NOMO-1 (cell line): ENCODE measurements around the gene GPRASP3.
"Not testable (repeated sequence)": the region's sequence is repeated elsewhere in the genome, so short reads cannot be mapped to it uniquely, and the experiment has no call there.

Source experiments
- DNase-seq, 2 experiments: peaks; one replicate each; lab custom pipeline; 2025; ENCODE audit not compliant: unreplicated experiment in 2 of 2; lab: John Stamatoyannopoulos, UW

The GPRASP3 gene, protein sequence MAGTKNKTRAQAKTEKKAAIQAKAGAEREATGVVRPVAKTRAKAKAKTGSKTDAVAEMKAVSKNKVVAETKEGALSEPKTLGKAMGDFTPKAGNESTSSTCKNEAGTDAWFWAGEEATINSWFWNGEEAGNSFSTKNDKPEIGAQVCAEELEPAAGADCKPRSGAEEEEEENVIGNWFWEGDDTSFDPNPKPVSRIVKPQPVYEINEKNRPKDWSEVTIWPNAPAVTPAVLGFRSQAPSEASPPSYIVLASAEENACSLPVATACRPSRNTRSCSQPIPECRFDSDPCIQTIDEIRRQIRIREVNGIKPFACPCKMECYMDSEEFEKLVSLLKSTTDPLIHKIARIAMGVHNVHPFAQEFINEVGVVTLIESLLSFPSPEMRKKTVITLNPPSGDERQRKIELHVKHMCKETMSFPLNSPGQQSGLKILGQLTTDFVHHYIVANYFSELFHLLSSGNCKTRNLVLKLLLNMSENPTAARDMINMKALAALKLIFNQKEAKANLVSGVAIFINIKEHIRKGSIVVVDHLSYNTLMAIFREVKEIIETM

DNA sequence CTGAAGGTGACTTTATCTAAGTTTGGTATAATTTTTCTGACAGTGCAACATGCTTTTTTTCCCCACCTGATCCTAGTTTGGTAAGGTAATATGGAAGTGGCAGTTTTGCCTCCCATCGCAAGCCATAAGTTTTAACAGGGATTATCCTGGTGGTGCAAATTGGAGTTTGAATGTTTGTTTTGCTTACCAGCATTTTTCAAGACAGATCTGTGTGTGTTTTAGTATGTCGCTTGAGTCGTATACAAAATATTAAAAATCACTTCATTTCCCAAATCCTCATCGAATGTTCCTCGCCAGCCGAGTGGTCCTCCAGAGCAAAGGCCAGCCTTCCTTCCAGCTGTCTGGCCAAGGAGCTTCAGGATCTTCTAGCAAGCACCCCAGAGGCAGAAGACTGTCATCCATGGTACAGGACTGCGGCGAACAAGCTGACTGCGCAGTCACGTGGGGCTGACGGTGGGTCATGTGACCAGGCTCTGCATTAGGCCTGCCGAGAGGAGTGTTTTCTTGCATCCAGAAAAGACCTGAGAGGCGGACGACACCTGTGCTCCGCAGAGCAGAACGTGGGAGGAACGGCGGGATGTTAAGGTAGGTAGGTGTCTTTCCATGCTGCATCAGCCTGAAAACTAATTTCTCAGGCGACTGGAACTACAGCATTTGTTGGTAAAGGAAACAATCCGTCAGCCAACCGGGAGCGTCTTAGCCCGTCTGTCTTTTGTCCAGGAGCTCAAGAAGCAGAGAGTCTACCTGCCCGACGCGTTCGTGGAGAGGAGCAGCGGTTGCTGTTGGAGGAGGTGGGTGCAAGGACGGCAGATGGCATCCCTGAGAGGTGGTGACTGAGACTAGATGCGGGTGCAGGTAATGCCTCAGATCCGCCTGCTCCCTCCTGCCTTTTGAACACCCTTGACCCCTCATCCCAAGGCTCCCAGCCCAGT lies at the start of gene GPRASP3:
Gene GPRASP3 (plus strand): TSS at position 507 of the 932 bp plus-strand sequence. CDS start 28,253 bp downstream, outside the sequence.
- DNase-seq: peak; percentile 34 to 40

DNA sequence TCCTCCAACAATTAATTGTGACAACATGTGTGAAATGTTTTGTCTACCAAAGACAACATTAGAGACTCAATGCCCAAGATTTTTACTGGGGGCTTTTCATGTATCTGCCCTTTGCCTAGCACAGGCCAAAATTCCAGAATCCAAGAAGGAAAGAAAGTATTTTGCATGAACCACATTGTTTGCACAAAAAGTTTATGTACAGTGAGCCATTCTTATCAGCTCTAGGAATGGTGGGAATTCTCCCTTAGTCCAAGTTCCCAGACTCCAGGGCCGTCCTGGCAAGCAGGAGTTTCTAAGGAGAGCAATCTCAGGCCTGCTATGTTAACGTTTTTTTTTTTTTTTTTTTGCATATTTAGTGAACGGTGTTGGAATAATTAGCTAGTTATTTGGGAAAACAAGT lies 47.7 kb upstream of the GPRASP3 start:
- DNase-seq: no peak

DNA sequence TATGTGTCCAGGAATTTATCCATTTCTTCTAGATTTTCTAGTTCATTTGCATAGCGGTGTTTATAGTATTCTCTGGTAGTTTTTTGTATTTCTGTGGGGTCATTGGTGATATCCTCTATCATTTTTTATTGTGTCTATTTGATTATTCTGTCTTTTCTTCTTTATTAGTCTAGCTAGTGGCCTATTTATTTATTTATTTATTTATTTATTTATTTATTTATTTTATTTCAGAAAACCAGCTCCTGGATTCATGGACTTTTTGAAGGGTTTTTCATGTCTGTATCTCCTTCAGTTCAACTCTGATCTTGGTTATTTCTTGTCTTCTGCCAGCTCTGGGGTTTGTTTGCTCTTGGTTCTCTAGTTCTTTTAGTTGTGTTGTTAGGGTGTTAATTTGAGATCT lies 43.1 kb upstream of the GPRASP3 start:
- not testable (repeated sequence) for DNase-seq

DNA sequence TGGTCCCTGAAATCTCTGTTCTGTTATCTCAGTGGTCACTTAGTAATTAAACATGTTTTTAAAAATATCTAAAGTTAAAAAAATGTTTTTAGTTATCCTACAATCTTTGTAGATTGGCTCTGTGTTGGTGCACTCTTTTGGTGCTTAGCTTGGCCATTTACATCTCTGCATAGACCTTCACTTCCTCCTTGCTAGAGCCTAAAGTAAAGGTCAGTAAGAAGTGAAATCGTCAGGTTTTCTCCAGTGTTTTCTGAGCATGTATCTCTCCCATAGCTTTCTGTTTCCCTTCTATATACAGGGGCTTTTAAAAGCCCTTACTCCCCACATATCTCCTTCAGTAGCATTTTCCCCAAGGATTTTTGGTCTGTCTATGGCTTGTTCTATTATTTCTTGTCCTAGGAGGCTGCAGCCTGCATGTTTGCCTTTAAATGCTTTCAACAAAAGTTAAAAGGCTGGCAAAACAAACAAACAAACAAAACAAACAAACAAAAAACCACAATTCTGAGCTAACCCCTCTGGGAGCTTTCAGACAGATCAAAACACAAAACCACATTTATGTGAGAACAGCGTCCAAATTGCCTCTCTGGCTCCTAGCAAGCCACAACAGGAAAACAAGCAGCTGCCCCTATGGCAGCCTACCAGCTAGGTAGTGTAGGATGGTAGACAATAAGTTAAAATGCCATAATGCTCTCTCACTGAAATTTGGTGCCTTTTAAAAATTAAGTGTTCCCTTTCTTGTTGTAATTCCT lies 35.6 kb upstream of the GPRASP3 start:
- peak in 1 of 2 experiments; percentile 13 for DNase-seq

DNA sequence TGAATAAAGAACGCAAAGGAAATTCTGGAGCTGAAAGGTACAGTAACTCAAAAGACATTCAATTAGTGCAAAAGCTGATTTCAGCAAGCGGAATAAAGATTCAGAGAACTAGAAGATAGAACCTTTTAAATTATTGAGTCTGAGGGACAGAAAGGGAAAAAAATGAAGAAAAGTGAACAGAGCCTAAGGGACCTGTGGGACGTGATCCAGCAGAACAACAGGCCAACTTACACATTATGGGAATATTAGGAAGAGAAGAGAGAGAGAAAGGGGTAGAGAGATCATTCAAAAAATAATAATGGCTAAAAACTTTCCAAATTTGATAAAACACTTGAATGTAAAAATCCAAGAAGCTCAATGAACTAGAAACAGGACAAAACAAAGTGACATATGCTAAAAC lies 25.8 kb upstream of the GPRASP3 start:
- no peak for DNase-seq

DNA sequence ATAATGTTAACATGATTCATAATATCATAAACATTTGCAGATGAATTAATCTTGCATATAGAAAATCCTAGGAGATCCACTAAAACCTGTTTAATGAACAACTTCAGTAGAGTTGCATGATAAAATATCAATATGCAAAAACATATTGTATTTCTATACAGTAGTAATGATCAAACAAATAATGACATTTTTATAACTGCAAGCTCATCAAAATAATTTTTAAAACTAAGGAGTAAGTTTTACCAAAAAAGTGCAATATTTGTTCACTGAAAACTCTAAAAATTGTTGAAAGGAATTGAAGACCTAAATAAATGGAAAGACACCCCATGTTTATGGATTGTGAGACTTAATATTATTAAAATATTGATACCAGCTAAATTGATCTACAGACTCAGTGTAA lies 24.2 kb upstream of the GPRASP3 start:
- no peak for DNase-seq

DNA sequence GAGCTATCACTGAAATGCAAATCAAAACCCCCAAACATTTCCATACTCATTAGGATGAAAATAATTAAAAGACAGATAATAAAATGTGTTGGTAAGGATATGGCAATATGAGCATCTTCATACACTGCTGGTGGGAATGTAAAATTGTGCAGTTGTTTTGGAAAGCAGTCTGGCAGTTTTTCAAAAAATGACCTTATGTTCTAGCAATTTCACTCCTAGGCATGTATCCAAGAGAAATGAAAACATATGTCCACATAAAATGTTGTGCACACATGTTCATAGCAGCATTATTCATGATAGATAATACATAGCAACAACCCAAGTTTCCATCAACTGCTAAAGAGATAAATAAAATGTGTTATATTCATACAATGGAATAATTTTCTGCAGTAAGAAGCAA lies 23.0 kb upstream of the GPRASP3 start:
- no peak for DNase-seq

DNA sequence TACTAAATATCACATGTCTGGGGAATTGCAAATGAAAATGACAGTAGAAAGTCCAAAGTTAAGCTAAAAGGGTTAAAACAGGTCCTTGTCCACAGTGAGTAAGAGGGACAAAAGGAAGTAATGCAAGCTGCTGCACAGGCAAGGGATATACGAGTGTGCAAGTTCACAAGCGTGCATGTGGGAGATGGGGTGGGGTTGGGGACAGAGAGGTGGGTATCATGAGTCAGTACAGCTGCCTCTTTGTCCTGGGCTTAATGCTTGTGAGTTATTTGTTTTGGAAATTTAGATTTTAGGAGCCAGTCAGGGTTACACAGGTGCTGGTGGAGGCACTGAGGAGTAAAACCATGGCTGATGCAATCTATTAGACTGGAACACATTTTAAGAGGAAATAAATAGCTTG lies 11.6 kb upstream of the GPRASP3 start:
- no peak for DNase-seq

DNA sequence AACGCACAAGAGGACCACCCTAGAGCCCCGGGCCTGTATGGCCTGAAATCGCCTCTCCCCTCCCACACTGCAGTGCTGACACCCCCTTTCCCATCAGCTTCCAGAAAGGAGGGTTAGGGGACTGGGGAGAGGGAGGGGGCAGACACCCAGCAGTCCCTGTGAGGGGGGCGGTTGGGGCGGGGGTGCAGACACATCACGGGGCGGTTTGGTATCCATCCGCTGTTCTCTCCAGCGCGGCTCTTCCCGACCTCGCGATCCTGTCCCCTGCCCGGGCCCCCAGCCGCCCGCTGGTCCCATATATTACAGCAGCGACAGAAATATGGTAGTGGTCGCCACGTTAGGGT lies 8.7 kb upstream of the GPRASP3 start:
- DNase-seq: no peak

DNA sequence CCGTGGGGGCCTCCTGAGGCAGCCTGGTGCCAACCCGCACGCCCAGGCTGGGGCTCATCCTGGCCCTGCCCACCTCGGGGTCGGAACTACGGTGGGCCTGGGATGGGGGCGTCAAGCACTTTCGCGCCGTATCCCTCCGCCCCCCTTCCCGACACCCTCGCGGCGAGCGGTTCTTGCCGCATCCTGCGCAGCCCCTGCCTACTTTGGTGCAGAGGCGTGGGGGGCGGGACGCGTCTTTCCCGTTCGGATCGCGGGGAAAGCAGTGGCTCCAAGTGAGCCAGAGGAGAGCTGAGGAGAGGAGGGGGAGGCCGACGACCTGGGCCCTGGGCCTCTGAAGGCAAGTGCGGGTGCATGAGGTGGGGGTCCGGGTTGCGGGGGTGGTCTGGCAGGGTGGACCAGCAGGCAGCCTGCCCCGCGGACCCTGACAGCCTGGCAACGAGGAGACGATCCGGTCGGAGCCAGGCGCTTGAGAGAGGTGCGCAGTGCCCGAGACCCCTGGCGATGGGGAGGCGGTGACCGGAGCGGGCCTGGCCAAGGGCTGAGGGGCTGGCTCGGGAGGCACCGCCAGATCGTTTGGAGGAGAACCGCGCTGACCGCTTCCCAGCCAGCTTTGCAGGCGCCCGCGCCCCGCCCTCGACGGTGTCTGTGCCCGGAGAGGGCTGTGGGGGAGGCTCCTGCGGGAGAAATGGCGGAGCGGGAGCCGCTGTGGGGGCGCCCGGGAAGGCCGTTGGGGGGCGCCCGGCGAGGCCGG lies 8.2 kb upstream of the GPRASP3 start, which contains the start of gene GPRASP2:
Gene GPRASP2 (plus strand): TSS at position 233 of the 751 bp plus-strand sequence. CDS start 2,422 bp downstream, outside the sequence.
- DNase-seq: no peak

DNA sequence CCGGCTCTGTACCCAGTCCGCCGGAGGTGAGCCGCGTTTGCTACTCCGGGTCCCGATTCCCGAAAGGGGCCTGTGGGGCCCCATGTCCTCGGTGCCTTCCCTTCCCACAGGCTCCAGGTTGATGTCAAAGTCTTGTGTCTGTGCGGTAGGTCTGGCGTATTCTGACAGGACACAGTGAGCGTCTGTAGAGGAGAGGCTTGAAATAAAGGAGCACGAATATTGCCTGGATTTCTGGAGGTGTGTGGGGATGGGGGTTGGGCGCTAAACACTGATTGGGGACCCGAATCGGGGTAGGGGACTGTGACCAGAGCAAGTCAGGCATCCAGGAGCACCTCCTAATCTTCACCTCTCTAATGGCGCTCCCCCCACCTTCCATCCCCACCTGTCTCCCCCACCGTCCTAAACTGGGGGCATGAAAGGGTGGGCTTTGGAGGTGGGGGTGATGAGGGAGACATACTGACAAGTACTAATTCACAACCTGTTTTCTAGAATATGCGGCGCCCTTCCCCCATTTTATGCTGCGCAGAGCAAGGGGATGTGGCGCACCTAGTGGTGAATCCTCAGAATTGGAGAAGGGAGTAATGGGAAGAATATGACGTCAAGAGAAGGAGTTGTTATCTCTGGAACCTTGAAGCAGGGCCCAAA lies 7.4 kb upstream of the GPRASP3 start:
- no peak for DNase-seq

DNA sequence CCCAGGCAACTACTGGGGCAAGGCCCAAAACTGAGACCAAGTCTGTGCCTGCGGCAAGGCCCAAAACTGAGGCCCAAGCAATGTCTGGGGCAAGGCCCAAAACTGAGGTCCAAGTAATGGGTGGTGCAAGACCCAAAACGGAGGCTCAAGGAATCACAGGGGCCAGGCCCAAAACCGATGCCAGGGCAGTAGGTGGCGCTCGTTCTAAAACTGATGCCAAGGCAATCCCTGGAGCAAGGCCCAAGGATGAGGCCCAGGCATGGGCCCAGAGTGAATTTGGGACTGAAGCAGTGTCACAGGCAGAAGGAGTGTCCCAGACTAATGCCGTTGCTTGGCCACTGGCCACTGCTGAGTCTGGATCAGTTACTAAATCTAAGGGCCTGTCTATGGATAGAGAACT lies 5.5 kb upstream of the GPRASP3 start:
- DNase-seq: no peak

DNA sequence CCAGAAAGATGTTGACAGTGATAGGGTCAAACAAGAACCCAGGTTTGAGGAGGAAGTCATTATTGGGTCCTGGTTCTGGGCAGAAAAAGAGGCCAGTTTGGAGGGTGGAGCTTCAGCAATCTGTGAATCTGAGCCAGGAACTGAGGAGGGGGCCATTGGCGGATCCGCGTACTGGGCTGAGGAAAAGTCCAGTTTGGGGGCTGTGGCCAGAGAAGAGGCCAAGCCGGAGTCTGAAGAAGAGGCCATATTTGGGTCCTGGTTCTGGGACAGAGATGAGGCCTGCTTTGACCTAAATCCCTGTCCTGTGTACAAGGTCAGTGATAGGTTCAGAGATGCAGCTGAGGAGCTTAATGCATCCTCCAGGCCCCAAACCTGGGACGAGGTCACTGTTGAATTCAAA lies 4.6 kb upstream of the GPRASP3 start:
- no peak for DNase-seq

DNA sequence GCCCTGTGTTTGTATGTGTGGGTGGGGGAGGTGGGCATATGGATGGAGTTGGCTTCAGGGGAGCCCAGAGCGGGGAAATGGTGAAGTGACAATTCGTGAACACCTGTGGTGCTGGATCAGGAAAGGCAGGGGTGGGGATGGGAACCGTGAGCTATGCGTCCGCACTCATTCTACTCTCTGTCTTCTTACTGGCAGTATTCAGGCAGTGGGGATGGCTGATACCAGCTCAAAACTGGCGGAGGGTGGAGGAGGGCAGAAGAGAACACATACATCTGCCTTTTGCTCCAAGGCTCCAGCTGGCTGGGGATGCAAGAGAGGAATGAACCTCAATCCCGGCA lies 595 bp downstream of the GPRASP3 start:
- not testable (repeated sequence) for DNase-seq

DNA sequence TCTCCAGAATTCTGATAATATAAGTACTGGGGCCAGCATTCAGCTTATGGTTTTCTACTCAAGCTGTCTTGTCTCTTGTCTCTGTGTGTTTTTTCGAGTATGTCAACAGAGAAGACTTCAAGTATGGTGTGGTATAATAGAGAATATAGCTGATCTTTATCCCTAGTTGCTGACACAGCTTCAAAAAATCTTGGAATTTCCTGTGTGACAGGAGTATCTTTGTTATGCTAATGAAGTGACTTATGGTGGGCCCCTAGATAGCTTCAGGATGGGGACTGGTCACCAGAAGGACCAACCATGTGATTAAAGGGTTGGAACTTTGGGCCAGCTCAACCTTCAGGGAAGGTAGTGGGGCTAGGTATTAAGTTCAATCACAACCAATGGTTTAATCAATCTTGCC lies 2.9 kb downstream of the GPRASP3 start:
- no peak for DNase-seq

DNA sequence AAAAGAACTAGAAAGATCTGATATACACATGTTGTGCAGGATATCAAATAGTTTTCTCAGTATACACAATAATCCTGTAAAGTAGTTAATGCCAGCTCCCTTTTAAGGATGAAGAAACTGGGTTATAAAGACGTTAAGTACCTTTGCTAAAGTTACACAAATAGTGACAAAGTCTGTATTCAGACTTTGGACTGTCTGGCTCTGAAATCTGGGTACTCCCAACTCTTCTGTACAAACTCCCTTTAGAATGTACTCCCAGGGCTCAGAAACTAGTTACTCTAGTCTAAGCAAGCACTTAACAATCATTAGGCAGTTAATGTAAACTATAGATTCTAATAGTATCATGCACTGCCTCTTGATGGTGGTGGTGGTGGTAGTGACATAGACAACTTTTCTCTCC lies 7.2 kb downstream of the GPRASP3 start:
- no peak for DNase-seq

DNA sequence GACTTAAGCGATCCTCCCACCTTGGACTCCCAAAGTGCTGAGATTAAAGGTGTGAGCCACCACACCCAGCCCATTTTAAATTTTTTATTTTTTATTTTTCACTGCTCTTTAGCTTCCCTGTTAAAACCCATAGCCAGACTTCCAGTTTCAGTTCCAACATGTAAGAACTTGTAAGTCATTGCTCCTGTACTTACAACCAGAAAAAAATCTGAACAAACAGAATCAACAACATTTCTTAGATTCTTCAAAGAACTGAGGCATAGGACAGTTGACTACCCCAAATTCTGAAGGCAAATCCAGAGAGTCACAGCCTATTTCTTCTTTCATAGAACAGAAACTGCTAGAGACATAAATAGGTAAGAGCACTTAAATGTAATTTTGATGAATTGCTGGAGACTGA lies 8.1 kb downstream of the GPRASP3 start:
- DNase-seq: no peak

DNA sequence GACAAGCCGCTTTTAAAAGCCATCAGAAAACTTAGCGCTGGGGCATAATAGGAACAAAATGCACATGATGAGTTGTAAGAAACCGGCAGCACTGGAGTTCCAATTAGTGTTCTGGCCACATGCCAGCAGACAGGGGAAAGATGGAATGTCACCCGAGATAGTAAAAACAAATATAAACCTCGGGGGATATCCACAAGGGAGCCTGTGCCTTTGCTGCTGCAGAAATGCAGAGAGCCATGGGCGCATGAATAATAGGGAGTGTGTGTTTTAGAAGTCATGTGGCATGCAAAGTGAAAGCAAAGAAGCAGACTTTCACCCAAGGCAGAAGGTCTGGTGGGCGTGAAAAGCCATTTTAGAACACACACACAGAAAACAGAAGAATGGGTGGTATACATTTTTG lies 19.1 kb downstream of the GPRASP3 start:
- no peak for DNase-seq

DNA sequence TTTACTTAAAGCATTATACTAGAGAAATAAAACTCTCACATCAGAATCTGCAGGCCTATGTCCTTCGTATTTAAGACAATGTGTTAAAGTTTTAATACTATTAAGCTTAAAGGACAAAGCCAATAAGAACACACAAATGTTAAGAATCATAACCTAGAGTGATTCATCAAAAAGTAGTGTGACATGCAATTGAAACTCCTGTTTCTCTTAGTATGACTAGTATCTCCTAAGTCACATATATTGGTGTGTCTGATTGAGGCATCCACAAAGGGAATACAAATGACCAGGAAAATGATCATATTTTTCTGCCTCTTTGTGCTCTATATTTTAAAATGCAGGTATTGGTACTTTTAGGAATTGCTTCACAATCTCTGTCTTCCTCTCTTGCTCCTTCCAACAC lies 23.8 kb downstream of the GPRASP3 start:
- no peak for DNase-seq

DNA sequence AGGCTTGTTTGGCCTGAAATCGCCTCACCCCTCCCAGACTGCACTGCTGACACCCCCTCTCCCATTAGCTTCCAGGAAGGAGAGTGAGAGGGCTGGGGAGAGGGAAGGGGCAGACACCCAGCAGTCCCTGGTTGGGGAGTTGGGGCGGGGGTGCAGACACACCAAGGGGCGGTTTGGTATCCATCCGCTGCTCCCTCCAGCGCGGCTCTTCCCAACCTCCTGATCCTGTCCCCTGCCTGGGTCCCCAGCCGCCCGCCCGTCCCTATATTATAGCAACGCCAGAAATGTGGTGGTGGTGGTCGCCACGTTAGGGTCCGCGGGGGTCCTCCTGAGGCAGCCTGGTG lies 24.9 kb downstream of the GPRASP3 start:
- DNase-seq: no peak
